SK-N-SH (cell line): Measurements from ENCODE around the gene SMAD7. TPM values are rescaled to one million over a fixed set of nuclear protein-coding genes. Genes with fewer than 3 reads are reported as not detected.

Source experiments
- CTCF ChIA-PET: fragments of 300-600, 350-600 bp; formaldehyde crosslinking; extraction: SDS; loops from one replicate; lab custom pipeline; 2021; lab: Yijun Ruan, JAX
- POLR2A ChIA-PET: fragments of 350-600 bp; sonication (Branson Sonifier 250); formaldehyde crosslinking; extraction: SDS; loops from one replicate; lab custom pipeline; 2020; ENCODE audit warnings: antibody characterized with exemption, inconsistent platforms; lab: Yijun Ruan, JAX
- DNase-seq: peaks from one replicate; pipeline ENCODE4 v3.0.0; 2012
- H2AFZ ChIP-seq: fragments of 200-600 bp; sonication (generic); 2 replicates; pipeline ENCODE4 v1.8.1; 2016; ENCODE audit warnings: antibody characterized with exemption, mild to moderate bottlenecking, low read depth
- H3F3A ChIP-seq: fragments of 200-600 bp; sonication (generic); replicated peaks from 2 replicates; pipeline ENCODE3; 2016; ENCODE audit warnings: antibody characterized with exemption, mild to moderate bottlenecking; ENCODE audit not compliant: insufficient read depth
- H3K27ac ChIP-seq, 2 experiments: fragments of 200-500 bp in 1 of 2; fragments of 200-600 bp in 1 of 2; sonication (Bioruptor generic) in 1 of 2; sonication (generic), shearing (Covaris generic) in 1 of 2; 2 replicates each; pipeline versions ENCODE4 v1.5.1 to v1.6.1; 2014 to 2016; ENCODE audit warnings: low read depth in 2 of 2, inconsistent platforms in 1 of 2, low read length in 1 of 2, mild to moderate bottlenecking in 1 of 2, mixed read lengths in 1 of 2
- H3K27me3 ChIP-seq: fragments of 200-600 bp; sonication (generic), shearing (Covaris generic); 2 replicates; pipeline ENCODE4 v1.6.1; 2016; ENCODE audit warnings: mixed run types; ENCODE audit not compliant: insufficient read depth
- H3K36me3 ChIP-seq, 2 experiments: fragments of 200-500 bp in 1 of 2; fragments of 200-600 bp in 1 of 2; sonication (Bioruptor generic) in 1 of 2; sonication (generic) in 1 of 2; replicated peaks in 1 of 2; 2 replicates each; pipeline versions ENCODE3 to v1.5.1; 2014 to 2016; ENCODE audit warnings: low read length in 1 of 2, mild to moderate bottlenecking in 1 of 2; ENCODE audit not compliant: insufficient read depth in 2 of 2, control insufficient read depth in 1 of 2
- H3K4me1 ChIP-seq, 2 experiments: fragments of 200-500 bp in 1 of 2; fragments of 200-600 bp in 1 of 2; sonication (Bioruptor generic) in 1 of 2; sonication (generic), shearing (Covaris generic) in 1 of 2; 2 replicates each; pipeline versions ENCODE4 v1.5.1 to v1.6.1; 2014 to 2016; ENCODE audit warnings: low read depth in 1 of 2, low read length in 1 of 2, mixed run types in 1 of 2; ENCODE audit not compliant: insufficient read depth in 2 of 2, control insufficient read depth in 1 of 2
- H3K4me2 ChIP-seq: fragments of 200-600 bp; sonication (generic), shearing (Covaris generic); 2 replicates; pipeline ENCODE4 v1.6.1; 2017; ENCODE audit warnings: mixed run types
- H3K4me3 ChIP-seq, 2 experiments: fragments of 200-500 bp in 1 of 2; fragments of 200-600 bp in 1 of 2; sonication (Bioruptor generic) in 1 of 2; sonication (generic), shearing (Covaris generic) in 1 of 2; 2 replicates each; pipeline versions ENCODE4 v1.5.1 to v1.8.1; 2014 to 2016; ENCODE audit warnings: low read depth in 2 of 2, inconsistent platforms in 1 of 2, low read length in 1 of 2, mild to moderate bottlenecking in 1 of 2, mixed read lengths in 1 of 2, moderate library complexity in 1 of 2
- H3K79me2 ChIP-seq: fragments of 200-600 bp; sonication (generic); 2 replicates; pipeline ENCODE4 v1.8.1; 2017; ENCODE audit warnings: mild to moderate bottlenecking; ENCODE audit not compliant: insufficient read depth
- H3K9ac ChIP-seq: fragments of 200-600 bp; sonication (generic); 2 replicates; pipeline ENCODE4 v1.6.1; 2017; ENCODE audit warnings: mixed run types
- H3K9me2 ChIP-seq: fragments of 200-600 bp; sonication (generic); 2 replicates; pipeline ENCODE4 v1.6.1; 2017; ENCODE audit warnings: mixed run types
- H3K9me3 ChIP-seq: fragments of 200-600 bp; sonication (generic); 2 replicates; pipeline ENCODE4 v1.6.1; 2017; ENCODE audit warnings: mixed run types, mild to moderate bottlenecking, moderate library complexity
- H4K20me1 ChIP-seq: fragments of 200-600 bp; sonication (generic); 2 replicates; pipeline ENCODE4 v1.6.1; 2017; ENCODE audit warnings: mild to moderate bottlenecking, mixed run types; ENCODE audit not compliant: insufficient read depth
- CHD2 ChIP-seq: fragments of 150-350 bp; IDR thresholded peaks from 2 replicates; pipeline ENCODE4 v1.6.1; 2018; ENCODE audit warnings: low read length; ENCODE audit not compliant: partially characterized antibody
- EP300 ChIP-seq, 2 experiments: IDR thresholded peaks; 2 replicates each; pipeline versions ENCODE4 v1.4.0 to v1.6.1; 2012; ENCODE audit warnings: borderline replicate concordance in 1 of 2, low read depth in 1 of 2, low read length in 1 of 2
- GABPA ChIP-seq: IDR thresholded peaks from 2 replicates; pipeline ENCODE4 v1.4.0; 2012; ENCODE audit warnings: low read depth, mild to moderate bottlenecking
- RCOR1 ChIP-seq: fragments of 150-350 bp; IDR thresholded peaks from 2 replicates; pipeline ENCODE4 v1.6.1; 2017; ENCODE audit warnings: antibody characterized with exemption, low read length
- RXRA ChIP-seq: IDR thresholded peaks from 2 replicates; pipeline ENCODE4 v1.4.0; 2012; ENCODE audit warnings: low read depth, mild to moderate bottlenecking, borderline replicate concordance
- SIN3A ChIP-seq: IDR thresholded peaks from 2 replicates; pipeline ENCODE4 v1.6.1; 2012; ENCODE audit warnings: low read depth, mild to moderate bottlenecking, low read length, moderate library complexity, borderline replicate concordance
- YY1 ChIP-seq: IDR thresholded peaks from 2 replicates; pipeline ENCODE4 v1.4.0; 2012; ENCODE audit warnings: low read depth, mild to moderate bottlenecking
- WGBS: methylation state at CpG from one replicate; pipeline ENCODE4 v1.1.6; 2017; ENCODE audit warnings: low lambda C conversion rate; 5-methylcytosine and 5-hydroxymethylcytosine counted together
- polyA plus RNA-seq, 3 experiments: library from polyadenylated mRNA; depleted of rRNA; stranded (reverse); fragments of >200 nt; gene quantifications; 2 replicates each; pipeline ENCODE4 v1.2.3, GENCODE V29; 2012
- TF ChIP-seq, protein P1 (sequence below): IDR thresholded peaks from 2 replicates; pipeline ENCODE4; 2012
- TF ChIP-seq, protein P2 (sequence below): IDR thresholded peaks from 2 replicates; pipeline ENCODE4 v1.6.1; 2012; ENCODE audit warnings: mild to moderate bottlenecking, low read depth, low read length, moderate library complexity
- TF ChIP-seq, protein P3 (sequence below): fragments of 200-600 bp; sonication (generic); IDR thresholded peaks from 2 replicates; pipeline ENCODE4 v1.6.1; 2017; ENCODE audit warnings: antibody characterized with exemption, mild to moderate bottlenecking, moderate library complexity

Gene SMAD7
- polyA plus RNA-seq, 1 of the 3 experiments (the other 2 are of a cell fraction) = 20.0 TPM

DNA sequence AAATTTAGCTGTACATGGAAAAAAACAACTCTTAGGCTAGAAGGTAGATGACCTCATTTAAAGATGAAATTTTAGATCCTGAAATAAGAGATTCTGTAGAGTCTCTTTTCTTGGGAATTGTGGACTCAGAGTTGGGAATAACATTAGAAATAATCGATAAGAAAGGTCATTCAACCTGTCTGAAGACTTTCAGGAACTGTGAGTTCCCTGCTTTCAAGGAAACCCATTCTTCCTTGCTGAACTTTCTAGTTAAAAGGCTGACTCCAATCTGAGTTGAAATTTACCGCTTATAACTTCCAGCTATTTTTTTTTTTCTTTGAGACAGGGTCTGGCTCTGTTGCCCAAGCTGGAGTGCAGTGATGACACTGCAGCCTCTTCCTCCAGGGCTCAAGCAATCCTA lies 16.8 kb upstream of the SMAD7 start:
- Histone ChIP-seq H3K4me2 (no peak overlapping the region), H3K27ac (no peak overlapping the region), H3K9me3 (no peaks in the 10 kb centered on the region), H3K4me3 (no peak overlapping the region), H2AFZ (no peak overlapping the region), H3K36me3 (no peaks in the 10 kb centered on the region), H4K20me1 (no peaks in the 10 kb centered on the region), H3K4me1 (no peaks in the 10 kb centered on the region), H3F3A (no peaks in the 10 kb centered on the region), H3K27me3 (no peaks in the 10 kb centered on the region), H3K79me2 (no peaks in the 10 kb centered on the region), H3K9me2 (no peaks in the 10 kb centered on the region), H3K9ac (no peak overlapping the region)
- ChIA-PET POLR2A (interaction anchor here (1.9 kb wide), 1 partner anchor 15 kb away, joined by 5 read pairs; no protein-coding TSS in a partner anchor), CTCF (interaction anchor here (1.5 kb wide), 1 partner anchor 15 kb away, joined by 4 read pairs; no protein-coding TSS in a partner anchor)
- DNase-seq = no peak
- no peak for TF ChIP-seq EP300 (IDR thresholded peaks at IDR 0.05; ENCODE audit: borderline replicate concordance in 1 of 2, low read depth in 1 of 2, low read length in 1 of 2)
- no peak for TF ChIP-seq RXRA
- TF ChIP-seq, protein P1, sequence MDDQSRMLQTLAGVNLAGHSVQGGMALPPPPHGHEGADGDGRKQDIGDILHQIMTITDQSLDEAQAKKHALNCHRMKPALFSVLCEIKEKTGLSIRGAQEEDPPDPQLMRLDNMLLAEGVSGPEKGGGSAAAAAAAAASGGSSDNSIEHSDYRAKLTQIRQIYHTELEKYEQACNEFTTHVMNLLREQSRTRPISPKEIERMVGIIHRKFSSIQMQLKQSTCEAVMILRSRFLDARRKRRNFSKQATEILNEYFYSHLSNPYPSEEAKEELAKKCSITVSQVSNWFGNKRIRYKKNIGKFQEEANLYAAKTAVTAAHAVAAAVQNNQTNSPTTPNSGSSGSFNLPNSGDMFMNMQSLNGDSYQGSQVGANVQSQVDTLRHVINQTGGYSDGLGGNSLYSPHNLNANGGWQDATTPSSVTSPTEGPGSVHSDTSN = no peak
- TF ChIP-seq, protein P2, sequence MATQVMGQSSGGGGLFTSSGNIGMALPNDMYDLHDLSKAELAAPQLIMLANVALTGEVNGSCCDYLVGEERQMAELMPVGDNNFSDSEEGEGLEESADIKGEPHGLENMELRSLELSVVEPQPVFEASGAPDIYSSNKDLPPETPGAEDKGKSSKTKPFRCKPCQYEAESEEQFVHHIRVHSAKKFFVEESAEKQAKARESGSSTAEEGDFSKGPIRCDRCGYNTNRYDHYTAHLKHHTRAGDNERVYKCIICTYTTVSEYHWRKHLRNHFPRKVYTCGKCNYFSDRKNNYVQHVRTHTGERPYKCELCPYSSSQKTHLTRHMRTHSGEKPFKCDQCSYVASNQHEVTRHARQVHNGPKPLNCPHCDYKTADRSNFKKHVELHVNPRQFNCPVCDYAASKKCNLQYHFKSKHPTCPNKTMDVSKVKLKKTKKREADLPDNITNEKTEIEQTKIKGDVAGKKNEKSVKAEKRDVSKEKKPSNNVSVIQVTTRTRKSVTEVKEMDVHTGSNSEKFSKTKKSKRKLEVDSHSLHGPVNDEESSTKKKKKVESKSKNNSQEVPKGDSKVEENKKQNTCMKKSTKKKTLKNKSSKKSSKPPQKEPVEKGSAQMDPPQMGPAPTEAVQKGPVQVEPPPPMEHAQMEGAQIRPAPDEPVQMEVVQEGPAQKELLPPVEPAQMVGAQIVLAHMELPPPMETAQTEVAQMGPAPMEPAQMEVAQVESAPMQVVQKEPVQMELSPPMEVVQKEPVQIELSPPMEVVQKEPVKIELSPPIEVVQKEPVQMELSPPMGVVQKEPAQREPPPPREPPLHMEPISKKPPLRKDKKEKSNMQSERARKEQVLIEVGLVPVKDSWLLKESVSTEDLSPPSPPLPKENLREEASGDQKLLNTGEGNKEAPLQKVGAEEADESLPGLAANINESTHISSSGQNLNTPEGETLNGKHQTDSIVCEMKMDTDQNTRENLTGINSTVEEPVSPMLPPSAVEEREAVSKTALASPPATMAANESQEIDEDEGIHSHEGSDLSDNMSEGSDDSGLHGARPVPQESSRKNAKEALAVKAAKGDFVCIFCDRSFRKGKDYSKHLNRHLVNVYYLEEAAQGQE = no peak
- no peak for TF ChIP-seq CHD2
- TF ChIP-seq, protein P3, sequence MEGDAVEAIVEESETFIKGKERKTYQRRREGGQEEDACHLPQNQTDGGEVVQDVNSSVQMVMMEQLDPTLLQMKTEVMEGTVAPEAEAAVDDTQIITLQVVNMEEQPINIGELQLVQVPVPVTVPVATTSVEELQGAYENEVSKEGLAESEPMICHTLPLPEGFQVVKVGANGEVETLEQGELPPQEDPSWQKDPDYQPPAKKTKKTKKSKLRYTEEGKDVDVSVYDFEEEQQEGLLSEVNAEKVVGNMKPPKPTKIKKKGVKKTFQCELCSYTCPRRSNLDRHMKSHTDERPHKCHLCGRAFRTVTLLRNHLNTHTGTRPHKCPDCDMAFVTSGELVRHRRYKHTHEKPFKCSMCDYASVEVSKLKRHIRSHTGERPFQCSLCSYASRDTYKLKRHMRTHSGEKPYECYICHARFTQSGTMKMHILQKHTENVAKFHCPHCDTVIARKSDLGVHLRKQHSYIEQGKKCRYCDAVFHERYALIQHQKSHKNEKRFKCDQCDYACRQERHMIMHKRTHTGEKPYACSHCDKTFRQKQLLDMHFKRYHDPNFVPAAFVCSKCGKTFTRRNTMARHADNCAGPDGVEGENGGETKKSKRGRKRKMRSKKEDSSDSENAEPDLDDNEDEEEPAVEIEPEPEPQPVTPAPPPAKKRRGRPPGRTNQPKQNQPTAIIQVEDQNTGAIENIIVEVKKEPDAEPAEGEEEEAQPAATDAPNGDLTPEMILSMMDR = no peak
- 92% methylated on average over 2 of the region's 2 CpGs for whole genome bisulfite sequencing

DNA sequence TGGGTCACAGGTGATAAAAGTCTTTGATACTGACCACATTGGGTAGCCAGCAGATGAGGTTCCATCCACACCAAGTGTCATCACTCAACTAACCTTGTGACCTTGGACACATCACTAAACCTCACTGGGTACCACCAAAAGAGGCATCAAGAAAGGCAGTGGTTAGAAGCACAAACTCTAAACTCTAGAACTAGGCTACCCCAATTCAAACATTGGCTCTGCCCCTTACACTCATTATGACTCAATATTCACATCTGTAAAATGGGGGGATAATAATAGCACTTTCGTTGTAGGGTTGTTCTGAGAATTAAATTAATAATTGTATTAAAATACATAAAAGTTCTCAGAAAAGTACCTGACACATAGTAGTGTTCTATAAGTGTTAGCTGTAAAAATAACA lies 15.8 kb upstream of the SMAD7 start:
- WGBS = 85% methylated on average over 1 of the region's 1 CpG
- H3F3A ChIP-seq = no peaks in the 10 kb centered on the region
- no peak for DNase-seq
- no peak overlapping the region for H3K4me2 ChIP-seq
- POLR2A ChIA-PET = interaction anchor here (1.9 kb wide), 1 partner anchor 14 kb away, joined by 5 read pairs; no protein-coding TSS in a partner anchor
- H2AFZ ChIP-seq = no peak overlapping the region
- no peaks in the 10 kb centered on the region for H3K9me3 ChIP-seq
- H3K9ac ChIP-seq = no peak overlapping the region
- H3K4me3 ChIP-seq = no peak overlapping the region
- no peaks in the 10 kb centered on the region for H3K4me1 ChIP-seq
- H3K36me3 ChIP-seq = no peaks in the 10 kb centered on the region
- H3K27me3 ChIP-seq = no peaks in the 10 kb centered on the region
- no peak for TF ChIP-seq GABPA
- no peak for TF ChIP-seq YY1
- TF ChIP-seq RCOR1 = no peak
- TF ChIP-seq SIN3A = no peak
- no peaks in the 10 kb centered on the region for H3K9me2 ChIP-seq
- no peak overlapping the region for H3K27ac ChIP-seq
- H3K79me2 ChIP-seq = no peaks in the 10 kb centered on the region
- no peaks in the 10 kb centered on the region for H4K20me1 ChIP-seq
- CTCF ChIA-PET = interaction anchor here (0.6 to 1.5 kb wide), 2 partner anchors 14 to 921 kb away, joined by 3 to 4 read pairs; no protein-coding TSS in a partner anchor
